ENCODE data around the gene CDC42BPB. TPM values are rescaled to one million over a fixed set of nuclear protein-coding genes. Genes with fewer than 3 reads are reported as not detected.
A peak's percentile ranks its signal among the peaks of the same experiment; 100 is the strongest.

The CDC42BPB gene
- total and polyA plus RNA-seq, 2 of the 13 experiments (the other 11 are each of a cell fraction or from before 2014, with no cell fraction given), result 19.7 to 32.3 TPM

- TF ChIP-seq ZEB1 (IDR thresholded peaks at IDR 0.05; ENCODE audit: insufficient replicate concordance, low read depth) (no peak), ZFP90 (CRISPR knock-in tag; IDR thresholded peaks at IDR 0.05; ENCODE audit: borderline replicate concordance) (no peak), CCDC6 (CRISPR knock-in tag; IDR thresholded peaks at IDR 0.05) (peak; percentile 84; the same call in 1 of the 2 replicates), EP300 (IDR thresholded peaks at IDR 0.05; ENCODE audit: low read depth in 2 of 2, low read length in 2 of 2) (peak in 1 of 2 experiments; percentile 53; a peak in 1 of 4 replicates), EP300 (CRISPR knock-in tag; IDR thresholded peaks at IDR 0.05; ENCODE audit: borderline replicate concordance) (no peak), ZNF562 (CRISPR knock-in tag; IDR thresholded peaks at IDR 0.05; ENCODE audit: borderline replicate concordance) (no peak), NR1H2 (CRISPR knock-in tag; IDR thresholded peaks at IDR 0.05; ENCODE audit: borderline replicate concordance, low read depth) (no peak), GABPB1 (CRISPR knock-in tag; IDR thresholded peaks at IDR 0.05) (peak; percentile 92), AKAP8 (CRISPR knock-in tag; IDR thresholded peaks at IDR 0.05) (no peak), ONECUT2 (CRISPR knock-in tag; IDR thresholded peaks at IDR 0.05) (no peak), ZNF234 (CRISPR knock-in tag; conservative IDR thresholded peaks at IDR 0.05) (no peak), ETS1 (CRISPR knock-in tag; IDR thresholded peaks at IDR 0.05) (no peak), PREB (CRISPR knock-in tag; IDR thresholded peaks at IDR 0.05) (no peak), ZNF761 (CRISPR knock-in tag; conservative IDR thresholded peaks at IDR 0.05) (no peak), ZNF704 (CRISPR knock-in tag; IDR thresholded peaks at IDR 0.05; ENCODE audit: borderline replicate concordance) (no peak; the same call in 1 of the 2 replicates), ATF7-NPFF (CRISPR knock-in tag; IDR thresholded peaks at IDR 0.05; ENCODE audit: low read depth) (no peak), ZNF362 (CRISPR knock-in tag; IDR thresholded peaks at IDR 0.05; ENCODE audit: borderline replicate concordance) (no peak; the same call in 1 of the 2 replicates), HOXA9 (CRISPR knock-in tag; IDR thresholded peaks at IDR 0.05; ENCODE audit: borderline replicate concordance) (0 out of 2 replicates have a peak, but pooled peaks have one; percentile 52), FIP1L1 (IDR thresholded peaks at IDR 0.05; ENCODE audit: borderline replicate concordance, insufficient read depth, low read depth, low read length) (no peak), MXD4 (CRISPR knock-in tag; IDR thresholded peaks at IDR 0.05) (peak; percentile 78), NCOA2 (CRISPR knock-in tag; IDR thresholded peaks at IDR 0.05) (peak; percentile 67; the same call in 1 of the 2 replicates), NCOR1 (IDR thresholded peaks at IDR 0.05; ENCODE audit: borderline replicate concordance, low read length) (peak; percentile 63; the same call in 1 of the 2 replicates), ZNF18 (CRISPR knock-in tag; IDR thresholded peaks at IDR 0.05; ENCODE audit: insufficient replicate concordance) (peak; percentile 22)
Measured at GRCh38 chr14:102922490-102923200, 134.7 kb downstream of the CDC42BPB start, which contains the start of gene AMN (continued).
